ENCODE measurements around the gene KAT5.
"Not testable (repeated sequence)": the region's sequence is repeated elsewhere in the genome, so short reads cannot be mapped to it uniquely, and the experiment has no call there.

KAT5 gene

GRCh38 chr11:65727865-65728264, 15.8 kb downstream of the KAT5 start:
- Mint-ChIP-seq H3K27me3 (ENCODE audit: low read depth, poor library complexity) (peaks cover 71% of the 10 kb centered on the region), H3K4me1 (no peaks in the 10 kb centered on the region), H3K4me3 (no peak overlapping the region), H3K36me3 (ENCODE audit: low read depth) (no peaks in the 10 kb centered on the region), H3K27ac (no peak overlapping the region), H3K9me3 (peaks cover 9% of the 10 kb centered on the region)
- TF ChIP-seq CTCF (IDR thresholded peaks at IDR 0.05): no peak
- no peak for DNase-seq

DNA sequence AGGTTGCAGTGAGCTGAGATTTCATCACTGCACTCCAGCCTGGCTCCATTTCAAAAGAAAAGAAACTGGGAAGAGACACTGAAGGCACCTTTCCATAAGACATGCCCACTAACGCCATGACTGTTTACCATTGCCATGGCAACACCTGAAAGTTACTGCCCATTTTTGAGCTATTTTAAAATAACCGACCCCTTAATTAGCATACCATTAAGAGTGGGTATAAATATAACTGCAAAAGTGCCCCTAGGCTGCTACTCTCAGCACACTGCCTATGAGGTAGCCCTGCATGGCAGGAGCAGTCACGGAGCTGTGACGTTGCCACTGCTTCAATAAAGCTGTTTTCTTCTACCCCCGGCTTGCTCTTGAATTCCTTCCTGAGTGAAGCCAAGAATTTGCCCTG, 18.4 kb downstream of the KAT5 start:
- no peak for DNase-seq
- Mint-ChIP-seq H3K27me3 (ENCODE audit: low read depth, poor library complexity) (peaks cover 59% of the 10 kb centered on the region), H3K36me3 (ENCODE audit: low read depth) (no peaks in the 10 kb centered on the region), H3K27ac (no peak overlapping the region), H3K4me1 (no peaks in the 10 kb centered on the region), H3K4me3 (no peak overlapping the region), H3K9me3 (peaks cover 23% of the 10 kb centered on the region)
- TF ChIP-seq CTCF (IDR thresholded peaks at IDR 0.05): no peak

GRCh38 chr11:65735111-65735510, 23.1 kb downstream of the KAT5 start:
- H3K9me3 Mint-ChIP-seq: peaks cover 56% of the 10 kb centered on the region
- H3K27me3 Mint-ChIP-seq (ENCODE audit: low read depth, poor library complexity): peaks cover 49% of the 10 kb centered on the region
- not testable (repeated sequence) for DNase-seq; H3K36me3 Mint-ChIP-seq (ENCODE audit: low read depth); H3K27ac Mint-ChIP-seq; H3K4me1 Mint-ChIP-seq; H3K4me3 Mint-ChIP-seq

GRCh38 chr11:65736810-65737209, 24.8 kb downstream of the KAT5 start:
- TF ChIP-seq CTCF (IDR thresholded peaks at IDR 0.05): no peak
- H3K4me1 Mint-ChIP-seq: no peaks in the 10 kb centered on the region
- H3K27ac Mint-ChIP-seq: no peak overlapping the region
- no peak for DNase-seq
- peaks cover 5% of the 10 kb centered on the region for H3K36me3 Mint-ChIP-seq (ENCODE audit: low read depth)
- peaks cover 55% of the 10 kb centered on the region for H3K27me3 Mint-ChIP-seq (ENCODE audit: low read depth, poor library complexity)
- no peak overlapping the region for H3K4me3 Mint-ChIP-seq
- peaks cover 54% of the 10 kb centered on the region for H3K9me3 Mint-ChIP-seq

- H3K4me3 Mint-ChIP-seq: no peak overlapping the region
- H3K27me3 Mint-ChIP-seq (ENCODE audit: low read depth, poor library complexity): peaks cover 48% of the 10 kb centered on the region
- TF ChIP-seq CTCF (IDR thresholded peaks at IDR 0.05): no peak
- H3K27ac Mint-ChIP-seq: no peak overlapping the region
- H3K9me3 Mint-ChIP-seq: peaks cover 40% of the 10 kb centered on the region
- peaks cover 5% of the 10 kb centered on the region for H3K36me3 Mint-ChIP-seq (ENCODE audit: low read depth)
- no peaks in the 10 kb centered on the region for H3K4me1 Mint-ChIP-seq
- DNase-seq: no peak
Observed at GRCh38 chr11:65739022-65739421, 27.0 kb downstream of the KAT5 start.

DNA sequence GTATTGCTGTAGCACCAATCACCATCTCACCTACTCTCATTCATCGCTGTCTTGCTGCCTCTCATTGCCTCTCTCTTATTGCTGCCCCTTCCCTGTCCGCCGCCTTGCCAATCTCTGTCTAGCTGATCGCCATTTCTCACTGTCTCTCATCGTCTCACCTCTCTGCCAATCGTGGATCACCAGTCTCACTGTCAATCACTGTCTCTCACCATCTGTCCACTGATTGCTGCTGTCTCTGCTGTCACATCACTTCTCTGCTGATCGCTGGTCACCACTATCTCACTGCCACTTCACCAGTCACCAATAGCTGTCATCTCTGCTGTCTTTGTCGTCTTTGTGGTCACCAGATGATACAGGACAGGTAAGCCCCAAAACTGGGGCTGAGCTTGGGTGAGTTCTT, 29.1 kb downstream of the KAT5 start:
- Mint-ChIP-seq H3K9me3 (peaks cover 26% of the 10 kb centered on the region), H3K4me3 (no peak overlapping the region), H3K36me3 (ENCODE audit: low read depth) (peaks cover 5% of the 10 kb centered on the region), H3K4me1 (no peaks in the 10 kb centered on the region), H3K27me3 (ENCODE audit: low read depth, poor library complexity) (peaks cover 60% of the 10 kb centered on the region), H3K27ac (no peak overlapping the region)
- no peak for TF ChIP-seq CTCF (IDR thresholded peaks at IDR 0.05)
- DNase-seq: no peak
